ENCODE measurements around the gene SCEL. TPM values are rescaled to one million over a fixed set of nuclear protein-coding genes. Genes with fewer than 3 reads are reported as not detected.

The SCEL gene
- total and polyA plus RNA-seq, 2 experiments from 2014 or later = 5.4 to 5.8 TPM

DNA sequence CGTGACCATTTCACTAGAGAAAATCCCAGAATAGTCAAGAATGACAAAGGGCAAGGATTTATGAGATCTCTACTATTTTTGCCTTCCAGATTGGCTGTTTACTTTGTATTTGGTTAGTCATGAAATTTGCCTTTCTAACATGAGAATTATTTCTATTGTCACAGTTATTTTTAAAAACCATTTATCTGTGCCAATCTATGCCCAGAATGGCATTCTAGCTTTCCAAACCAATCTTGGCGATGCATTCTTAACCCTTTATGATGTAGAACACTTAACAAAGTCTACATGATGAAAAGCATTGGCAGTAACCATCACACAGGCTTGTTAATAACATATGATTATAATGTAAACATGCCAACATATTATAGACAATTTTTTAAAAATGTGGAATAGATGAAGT, 65.2 kb downstream of the SCEL start:
- no peaks in the 10 kb centered on the region for H4K20me1 ChIP-seq (ENCODE audit: insufficient read depth, poor library complexity, severe bottlenecking)
- H3K36me3 ChIP-seq (replicated peaks; ENCODE audit: insufficient read depth, low read depth) = no peaks in the 10 kb centered on the region
- H3K4me3 ChIP-seq = no peak overlapping the region
- no peaks in the 10 kb centered on the region for H3K4me1 ChIP-seq (ENCODE audit: insufficient read depth)
- no peaks in the 10 kb centered on the region for H3K9me3 ChIP-seq (ENCODE audit: low read depth)
- H3K27me3 ChIP-seq = no peaks in the 10 kb centered on the region
- no peaks in the 10 kb centered on the region for H3K79me2 ChIP-seq
- no peak overlapping the region for H2AFZ ChIP-seq
- no peak for DNase-seq (ENCODE audit: low spot score)
- no peak overlapping the region for H3K4me2 ChIP-seq
- 89% methylated on average over 2 of the region's 2 CpGs for WGBS (ENCODE audit: low lambda C conversion rate, missing lambda C conversion rate)
- H3K27ac ChIP-seq = no peak overlapping the region
- H3K9me2 ChIP-seq (replicated peaks; ENCODE audit: insufficient read depth) = no peaks in the 10 kb centered on the region
- TF ChIP-seq EZH2 (IDR thresholded peaks at IDR 0.05; ENCODE audit: borderline replicate concordance) (no peak), EZH2phosphoT487 (IDR thresholded peaks at IDR 0.05; ENCODE audit: low read depth, severe bottlenecking, unreplicated experiment) (no peak)
- TF ChIP-seq, protein P1, sequence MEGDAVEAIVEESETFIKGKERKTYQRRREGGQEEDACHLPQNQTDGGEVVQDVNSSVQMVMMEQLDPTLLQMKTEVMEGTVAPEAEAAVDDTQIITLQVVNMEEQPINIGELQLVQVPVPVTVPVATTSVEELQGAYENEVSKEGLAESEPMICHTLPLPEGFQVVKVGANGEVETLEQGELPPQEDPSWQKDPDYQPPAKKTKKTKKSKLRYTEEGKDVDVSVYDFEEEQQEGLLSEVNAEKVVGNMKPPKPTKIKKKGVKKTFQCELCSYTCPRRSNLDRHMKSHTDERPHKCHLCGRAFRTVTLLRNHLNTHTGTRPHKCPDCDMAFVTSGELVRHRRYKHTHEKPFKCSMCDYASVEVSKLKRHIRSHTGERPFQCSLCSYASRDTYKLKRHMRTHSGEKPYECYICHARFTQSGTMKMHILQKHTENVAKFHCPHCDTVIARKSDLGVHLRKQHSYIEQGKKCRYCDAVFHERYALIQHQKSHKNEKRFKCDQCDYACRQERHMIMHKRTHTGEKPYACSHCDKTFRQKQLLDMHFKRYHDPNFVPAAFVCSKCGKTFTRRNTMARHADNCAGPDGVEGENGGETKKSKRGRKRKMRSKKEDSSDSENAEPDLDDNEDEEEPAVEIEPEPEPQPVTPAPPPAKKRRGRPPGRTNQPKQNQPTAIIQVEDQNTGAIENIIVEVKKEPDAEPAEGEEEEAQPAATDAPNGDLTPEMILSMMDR (IDR thresholded peaks at IDR 0.05; ENCODE audit: poor library complexity) = no peak

- no peaks in the 10 kb centered on the region for H3K79me2 ChIP-seq
- no peak for DNase-seq (ENCODE audit: low spot score)
- 97% methylated on average over 1 of the region's 1 CpG for WGBS (ENCODE audit: low lambda C conversion rate, missing lambda C conversion rate)
These were observed 75.6 kb downstream of the SCEL start for GRCh38 chr13:77611068-77611467.

GRCh38 chr13:77616027-77616426, 80.5 kb downstream of the SCEL start:
- no peak overlapping the region for H3K4me2 ChIP-seq
- H3K4me3 ChIP-seq = no peak overlapping the region
- H3K79me2 ChIP-seq = no peaks in the 10 kb centered on the region
- no peaks in the 10 kb centered on the region for H3K36me3 ChIP-seq (replicated peaks; ENCODE audit: insufficient read depth, low read depth)
- no peak overlapping the region for H2AFZ ChIP-seq
- no peaks in the 10 kb centered on the region for H3K4me1 ChIP-seq (ENCODE audit: insufficient read depth)
- H3K9me2 ChIP-seq (replicated peaks; ENCODE audit: insufficient read depth) = no peaks in the 10 kb centered on the region
- H4K20me1 ChIP-seq (ENCODE audit: insufficient read depth, poor library complexity, severe bottlenecking) = no peaks in the 10 kb centered on the region
- no peak for TF ChIP-seq EZH2 (IDR thresholded peaks at IDR 0.05; ENCODE audit: borderline replicate concordance)
- TF ChIP-seq, protein P1 (IDR thresholded peaks at IDR 0.05; ENCODE audit: poor library complexity) = no peak
- no peak for TF ChIP-seq EZH2phosphoT487 (IDR thresholded peaks at IDR 0.05; ENCODE audit: low read depth, severe bottlenecking, unreplicated experiment)
- H3K27me3 ChIP-seq = no peaks in the 10 kb centered on the region
- no peak overlapping the region for H3K27ac ChIP-seq
- no peaks in the 10 kb centered on the region for H3K9me3 ChIP-seq (ENCODE audit: low read depth)
- no peak for DNase-seq (ENCODE audit: low spot score)

More at GRCh38 chr13:77611068-77611467, 75.6 kb downstream of the SCEL start:
- no peak for TF ChIP-seq EZH2phosphoT487 (IDR thresholded peaks at IDR 0.05; ENCODE audit: low read depth, severe bottlenecking, unreplicated experiment)
- TF ChIP-seq, protein P1 (IDR thresholded peaks at IDR 0.05; ENCODE audit: poor library complexity) = no peak
- no peak for TF ChIP-seq EZH2 (IDR thresholded peaks at IDR 0.05; ENCODE audit: borderline replicate concordance)
- Histone ChIP-seq H3K36me3 (replicated peaks; ENCODE audit: insufficient read depth, low read depth) (no peaks in the 10 kb centered on the region), H3K4me3 (no peak overlapping the region), H3K9me2 (replicated peaks; ENCODE audit: insufficient read depth) (no peaks in the 10 kb centered on the region), H3K4me1 (ENCODE audit: insufficient read depth) (no peaks in the 10 kb centered on the region), H3K4me2 (no peak overlapping the region), H4K20me1 (ENCODE audit: insufficient read depth, poor library complexity, severe bottlenecking) (no peaks in the 10 kb centered on the region), H3K27me3 (no peaks in the 10 kb centered on the region), H3K27ac (no peak overlapping the region), H3K9me3 (ENCODE audit: low read depth) (no peaks in the 10 kb centered on the region), H2AFZ (no peak overlapping the region)

DNA sequence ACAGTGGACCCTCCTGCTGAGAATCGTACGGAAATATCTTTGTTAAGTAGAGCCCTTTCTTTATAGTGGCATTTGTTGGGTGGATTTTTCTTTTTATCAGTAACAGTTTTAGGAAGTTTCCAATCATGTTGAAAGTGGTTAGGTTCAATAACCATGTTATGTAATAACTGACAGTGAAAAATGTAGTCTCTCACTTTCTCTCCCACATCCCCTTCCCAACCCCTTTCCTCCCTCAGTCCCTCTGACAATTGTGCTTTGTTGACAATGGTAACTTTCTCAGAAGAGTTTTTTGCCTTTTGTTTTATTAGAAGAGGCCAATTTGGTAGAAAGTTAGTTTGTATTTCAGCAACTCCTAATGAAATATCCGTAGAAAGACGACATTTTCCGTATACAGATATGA, 84.1 kb downstream of the SCEL start:
- 71% methylated on average over 5 of the region's 5 CpGs for WGBS (ENCODE audit: low lambda C conversion rate, missing lambda C conversion rate)
- no peaks in the 10 kb centered on the region for H3K36me3 ChIP-seq (replicated peaks; ENCODE audit: insufficient read depth, low read depth)
- no peaks in the 10 kb centered on the region for H3K79me2 ChIP-seq
- H4K20me1 ChIP-seq (ENCODE audit: insufficient read depth, poor library complexity, severe bottlenecking) = no peaks in the 10 kb centered on the region
- DNase-seq (ENCODE audit: low spot score) = no peak
- H3K9me2 ChIP-seq (replicated peaks; ENCODE audit: insufficient read depth) = no peaks in the 10 kb centered on the region
- H3K27me3 ChIP-seq = no peaks in the 10 kb centered on the region
- no peak overlapping the region for H3K4me3 ChIP-seq
- no peaks in the 10 kb centered on the region for H3K9me3 ChIP-seq (ENCODE audit: low read depth)
- H3K4me1 ChIP-seq (ENCODE audit: insufficient read depth) = no peaks in the 10 kb centered on the region
- TF ChIP-seq EZH2 (IDR thresholded peaks at IDR 0.05; ENCODE audit: borderline replicate concordance) (no peak), EZH2phosphoT487 (IDR thresholded peaks at IDR 0.05; ENCODE audit: low read depth, severe bottlenecking, unreplicated experiment) (no peak)
- TF ChIP-seq, protein P1 (IDR thresholded peaks at IDR 0.05; ENCODE audit: poor library complexity) = no peak
- H3K27ac ChIP-seq = no peak overlapping the region
- H2AFZ ChIP-seq = no peak overlapping the region
- H3K4me2 ChIP-seq = no peak overlapping the region

All from hepatocyte (in vitro differentiated cells).